Common myeloid progenitor, CD34-positive (primary cell): ENCODE results near the gene PDLIM4.

Source experiments
- CTCF ChIA-PET: fragments of 350-600 bp; sonication (Branson Sonifier 250); formaldehyde crosslinking; loops from one replicate; lab custom pipeline; 2021; ENCODE audit warnings: antibody characterized with exemption; lab: Charles Lee
- POLR2A ChIA-PET: fragments of 350-600 bp; sonication (Branson Sonifier 250); formaldehyde crosslinking; loops from one replicate; lab custom pipeline; 2021; ENCODE audit warnings: antibody characterized with exemption; lab: Charles Lee
- DNase-seq, 3 donors: peaks; one replicate each; pipeline versions ENCODE4 v3.0.0 to v3.0.0-alpha.2; 2013
- H3K27ac ChIP-seq, 2 experiments: 1 replicate in 1 of 2; 2 replicates in 1 of 2; pipeline ENCODE4 v1.7.0; 2013; ENCODE audit warnings: inconsistent platforms in 2 of 2, low read length in 2 of 2, mild to moderate bottlenecking in 2 of 2, low read depth in 1 of 2, moderate library complexity in 1 of 2; ENCODE audit not compliant: severe bottlenecking in 2 of 2, insufficient read depth in 1 of 2, poor library complexity in 1 of 2
- H3K27me3 ChIP-seq, 5 experiments: replicated peaks in 2 of 5; 1 replicate in 3 of 5; 2 replicates in 2 of 5; pipeline versions ENCODE4 v1.6.1 to v1.7.0; 2013; ENCODE audit warnings: low read length in 4 of 5, mild to moderate bottlenecking in 2 of 5, moderate library complexity in 2 of 5, inconsistent platforms in 1 of 5; ENCODE audit not compliant: insufficient read depth in 5 of 5, control insufficient read depth in 4 of 5
- H3K36me3 ChIP-seq, 4 experiments: 1 replicate in 2 of 4; 2 replicates in 2 of 4; pipeline versions ENCODE4 v1.6.1 to v1.7.0; 2013; ENCODE audit warnings: low read length in 3 of 4, control low read depth in 1 of 4, mild to moderate bottlenecking in 1 of 4; ENCODE audit not compliant: control insufficient read depth in 4 of 4, insufficient read depth in 4 of 4
- H3K4me1 ChIP-seq, 4 experiments: 1 replicate in 3 of 4; 2 replicates in 1 of 4; pipeline versions ENCODE4 v1.6.1 to v1.7.1; 2013; ENCODE audit warnings: low read length in 3 of 4, mild to moderate bottlenecking in 3 of 4, control low read depth in 1 of 4, inconsistent platforms in 1 of 4, moderate library complexity in 1 of 4; ENCODE audit not compliant: control insufficient read depth in 4 of 4, insufficient read depth in 4 of 4; ENCODE audit errors: control extremely low read depth in 1 of 4
- H3K4me3 ChIP-seq, 7 experiments: 1 replicate in 4 of 7; 2 replicates in 3 of 7; pipeline versions ENCODE4 v1.5.1 to v1.7.0; 2013; ENCODE audit warnings: mild to moderate bottlenecking in 7 of 7, low read length in 6 of 7, moderate library complexity in 6 of 7, inconsistent platforms in 2 of 7, low read depth in 2 of 7, control low read depth in 1 of 7; ENCODE audit not compliant: insufficient read depth in 4 of 7, control insufficient read depth in 1 of 7; ENCODE audit errors: extremely low read depth in 1 of 7
- H3K9me3 ChIP-seq, 5 experiments: 1 replicate in 4 of 5; 2 replicates in 1 of 5; pipeline versions ENCODE4 v1.6.1 to v1.7.1; 2013; ENCODE audit warnings: low read length in 4 of 5, mild to moderate bottlenecking in 2 of 5, inconsistent platforms in 1 of 5, low read depth in 1 of 5, moderate library complexity in 1 of 5; ENCODE audit not compliant: control insufficient read depth in 4 of 5, insufficient read depth in 2 of 5; ENCODE audit errors: control extremely low read depth in 1 of 5
- WGBS: methylation state at CpG from one replicate; pipeline ENCODE4 v1.1.5; 2013; ENCODE audit not compliant: insufficient coverage; 5-methylcytosine and 5-hydroxymethylcytosine counted together

The PDLIM4 gene

DNA sequence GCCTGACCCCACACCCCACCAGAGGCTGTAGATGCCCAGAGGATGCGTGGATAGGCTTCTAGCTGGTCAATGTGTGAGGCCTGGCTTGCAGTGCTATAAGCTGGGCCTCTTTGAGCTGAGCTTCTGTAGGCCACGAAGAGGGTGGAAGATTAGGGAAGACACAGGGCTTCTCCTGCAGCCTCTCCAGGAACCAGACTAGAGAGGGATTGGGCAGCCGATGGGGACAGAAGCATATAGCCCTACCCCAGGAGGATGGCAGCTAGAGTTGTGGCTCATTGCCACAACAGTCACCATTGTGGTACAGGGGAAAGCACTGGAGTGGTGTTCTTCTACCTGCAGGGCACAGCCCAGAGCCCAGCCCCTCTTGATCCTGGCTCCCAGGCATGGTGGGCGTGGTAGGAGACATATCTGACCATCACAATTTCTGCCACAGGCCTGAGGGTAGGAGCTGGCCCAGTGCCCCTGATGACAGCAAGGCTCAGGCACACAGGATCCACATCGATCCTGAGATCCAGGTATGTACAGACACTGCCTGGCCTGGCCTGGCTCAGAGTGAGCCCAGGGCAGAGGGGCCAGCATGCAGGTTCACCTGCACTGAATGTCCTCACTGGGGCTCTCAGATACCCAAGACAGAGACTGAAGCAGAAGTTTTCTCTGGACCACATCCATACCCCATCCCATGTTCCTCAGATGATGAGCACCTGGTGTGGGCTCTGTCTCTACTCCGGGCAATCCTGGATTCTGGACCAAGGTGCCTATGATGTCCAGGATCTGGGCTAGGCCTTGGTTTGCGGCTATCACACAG lies 8.7 kb downstream of the PDLIM4 start:
- POLR2A ChIA-PET, result no interaction called here
- no peak overlapping the region for H3K27ac ChIP-seq
- H3K4me1 ChIP-seq, result peaks cover 0 to 32% (median 16%) of the 10 kb centered on the region in 4 experiments
- no peaks in the 10 kb centered on the region for H3K27me3 ChIP-seq
- DNase-seq, result no peak
- CTCF ChIA-PET, result interaction anchor here (0.9 to 2.9 kb wide), 4 partner anchors 15 to 76 kb away, joined by 3 to 16 read pairs (median 4); no protein-coding TSS in a partner anchor
- 96% methylated on average over 7 of the region's 7 CpGs for WGBS
- H3K4me3 ChIP-seq, result no peak overlapping the region
- no peaks in the 10 kb centered on the region for H3K9me3 ChIP-seq
- H3K36me3 ChIP-seq, result no peaks in the 10 kb centered on the region

DNA sequence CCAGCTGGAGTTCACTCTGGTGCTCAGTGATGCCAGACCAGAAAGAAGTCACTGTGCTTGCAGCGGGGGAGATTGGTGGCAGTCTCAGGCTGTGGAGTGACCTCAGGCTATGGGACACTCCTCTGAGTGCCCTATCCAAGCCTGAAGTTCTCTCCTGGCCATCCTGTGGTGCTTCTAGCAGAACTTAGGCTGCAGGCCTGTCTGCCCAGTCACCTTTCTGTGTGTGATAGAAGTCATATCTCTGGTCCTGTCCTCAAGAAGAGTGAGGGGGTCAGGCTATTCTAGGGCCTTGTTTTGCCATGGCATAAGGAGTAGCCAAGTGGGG lies 9.3 kb downstream of the PDLIM4 start:
- Histone ChIP-seq H3K27ac (no peak overlapping the region), H3K27me3 (no peaks in the 10 kb centered on the region), H3K36me3 (no peaks in the 10 kb centered on the region), H3K4me3 (no peak overlapping the region), H3K4me1 (peaks cover 0 to 31% (median 15%) of the 10 kb centered on the region in 4 experiments), H3K9me3 (no peaks in the 10 kb centered on the region)
- no peak for DNase-seq
- ChIA-PET CTCF (interaction anchor here (0.9 to 2.9 kb wide), 4 partner anchors 15 to 76 kb away, joined by 3 to 16 read pairs (median 4); no protein-coding TSS in a partner anchor), POLR2A (no interaction called here)
- 100% methylated on average over 1 of the region's 1 CpG for WGBS

- ChIA-PET POLR2A (no interaction called here), CTCF (interaction anchor here (1.2 to 1.8 kb wide), 3 partner anchors 12 to 28 kb away, joined by 3 to 6 read pairs (median 3); no protein-coding TSS in a partner anchor)
- Histone ChIP-seq H3K27ac (no peak overlapping the region), H3K27me3 (no peaks in the 10 kb centered on the region), H3K4me1 (peaks cover 0 to 31% (median 15%) of the 10 kb centered on the region in 4 experiments), H3K36me3 (no peaks in the 10 kb centered on the region), H3K9me3 (no peaks in the 10 kb centered on the region), H3K4me3 (no peak overlapping the region)
- DNase-seq, result no peak
Measured at GRCh38 chr5:132267166-132267739, 9.8 kb downstream of the PDLIM4 start.

DNA sequence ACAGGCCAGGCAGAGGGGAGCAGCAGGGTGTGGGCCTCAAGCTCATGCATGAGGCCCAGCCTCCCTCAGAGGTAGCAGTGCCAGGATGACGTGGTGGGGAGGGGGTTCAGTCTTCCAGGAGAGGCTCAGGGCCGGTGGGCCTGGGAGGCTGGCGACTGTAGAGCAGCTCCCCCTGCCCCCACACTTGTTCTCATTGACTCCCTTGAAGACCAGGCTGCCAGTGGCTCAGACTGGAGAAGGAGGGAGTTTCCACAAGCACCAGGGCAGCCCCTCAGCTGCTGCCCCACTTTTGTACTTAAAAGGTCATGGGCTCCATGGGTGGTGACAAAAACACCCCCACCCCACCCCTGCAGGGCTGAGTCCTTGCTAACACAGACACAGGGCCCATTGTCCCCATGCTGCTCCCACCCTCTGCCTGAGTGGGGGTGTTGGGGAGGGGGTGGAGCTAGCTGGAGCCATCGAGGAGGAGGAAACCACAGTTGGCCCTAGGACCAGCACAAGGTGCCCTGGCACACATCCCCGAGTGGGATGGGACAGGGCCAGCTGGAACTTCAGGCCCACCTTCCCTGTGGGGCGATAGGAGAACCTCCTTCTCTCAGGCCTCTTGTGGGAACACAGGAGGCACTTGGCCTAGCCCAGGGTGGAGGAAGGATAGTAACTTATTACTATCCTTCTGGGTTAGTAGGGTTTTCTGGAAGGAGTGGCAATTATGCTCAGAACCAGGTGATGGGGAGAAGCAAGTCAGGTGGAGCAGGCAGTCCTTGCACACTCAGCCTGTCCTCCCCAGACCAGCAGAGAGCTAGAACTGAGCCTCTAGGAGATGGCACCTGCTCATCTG lies 10.7 kb downstream of the PDLIM4 start:
- 93% methylated on average over 2 of the region's 6 CpGs for WGBS

GRCh38 chr5:132268769-132269551 lies 11.5 kb downstream of the PDLIM4 start:
- CTCF ChIA-PET, result interaction anchor here (0.6 to 3.7 kb wide), 6 partner anchors 14 to 97 kb away, joined by 3 to 27 read pairs (median 4); partner anchors contain the start of gene SLC22A4
- POLR2A ChIA-PET, result no interaction called here
- peaks cover 0 to 2% (median 0%) of the 10 kb centered on the region in 5 experiments for H3K27me3 ChIP-seq
- no peak for DNase-seq
- no peak overlapping the region for H3K4me3 ChIP-seq
- peaks cover 0 to 27% (median 14%) of the 10 kb centered on the region in 4 experiments for H3K4me1 ChIP-seq
- H3K27ac ChIP-seq, result no peak overlapping the region
- H3K9me3 ChIP-seq, result no peaks in the 10 kb centered on the region
- no peaks in the 10 kb centered on the region for H3K36me3 ChIP-seq
- 100% methylated on average over 7 of the region's 8 CpGs for WGBS

More for the DNA sequence above, 10.7 kb downstream of the PDLIM4 start:
- Histone ChIP-seq H3K4me1 (peaks cover 0 to 33% (median 17%) of the 10 kb centered on the region in 4 experiments), H3K27me3 (peaks cover 0 to 2% (median 0%) of the 10 kb centered on the region in 5 experiments), H3K36me3 (no peaks in the 10 kb centered on the region), H3K4me3 (no peak overlapping the region), H3K9me3 (no peaks in the 10 kb centered on the region), H3K27ac (no peak overlapping the region)
- ChIA-PET POLR2A (no interaction called here), CTCF (interaction anchor here (1.2 to 1.8 kb wide), 4 partner anchors 13 to 29 kb away, joined by 3 to 6 read pairs (median 4); partner anchors contain the start of gene SLC22A4)
- no peak for DNase-seq

DNA sequence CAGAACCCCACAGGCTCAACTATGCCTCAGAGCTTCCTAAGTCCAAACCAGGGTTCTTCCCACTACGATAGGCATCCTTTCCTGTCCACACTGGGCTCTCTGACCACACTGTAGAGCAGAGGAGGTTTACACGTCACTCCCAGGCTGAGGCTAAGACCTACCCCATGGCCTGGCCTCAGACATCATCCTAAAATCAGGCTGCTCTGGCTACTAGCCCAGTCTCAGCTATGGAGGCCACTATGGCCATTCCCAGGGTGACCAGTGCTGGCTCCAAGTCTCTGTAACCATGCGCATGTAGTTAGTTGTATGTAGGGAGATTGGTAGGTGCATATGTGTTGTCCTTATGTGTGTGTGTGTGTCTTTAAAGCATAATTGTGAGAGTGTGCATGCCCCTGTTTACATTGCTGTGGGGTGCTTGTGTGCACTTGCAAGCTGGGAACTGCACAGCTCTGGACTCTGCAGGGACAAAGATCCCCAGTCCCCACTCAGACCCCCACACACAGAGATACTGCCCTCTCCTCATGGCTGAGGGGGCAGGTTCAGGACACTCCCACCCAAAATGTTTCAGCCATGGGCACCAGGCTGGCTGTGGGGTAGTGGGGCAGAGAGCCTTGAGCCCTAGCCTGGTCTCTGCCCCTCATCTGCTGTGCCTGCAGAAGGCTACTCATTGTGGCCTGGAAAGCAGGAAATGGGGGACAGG lies 12.3 kb downstream of the PDLIM4 start:
- H3K9me3 ChIP-seq, result no peaks in the 10 kb centered on the region
- H3K27ac ChIP-seq, result no peak overlapping the region

More for the DNA sequence above, 12.3 kb downstream of the PDLIM4 start:
- POLR2A ChIA-PET, result no interaction called here
- peaks cover 0 to 2% (median 0%) of the 10 kb centered on the region in 5 experiments for H3K27me3 ChIP-seq
- H3K4me3 ChIP-seq, result no peak overlapping the region
- peaks cover 0 to 20% (median 10%) of the 10 kb centered on the region in 4 experiments for H3K4me1 ChIP-seq
- 100% methylated on average over 3 of the region's 3 CpGs for WGBS
- no peak for DNase-seq
- no peaks in the 10 kb centered on the region for H3K36me3 ChIP-seq
- CTCF ChIA-PET, result interaction anchor here (0.6 to 3.7 kb wide), 5 partner anchors 13 to 97 kb away, joined by 3 to 27 read pairs (median 4); partner anchors contain the start of gene SLC22A4
